ENCODE results near the gene TBC1D22A. TPM values are rescaled to one million over a fixed set of nuclear protein-coding genes. Genes with fewer than 3 reads are reported as not detected.
A peak's percentile ranks its signal among the peaks of the same experiment; 100 is the strongest.

The TBC1D22A gene
- total RNA-seq, 1 donor from 2014 or later = 10.6 TPM

GRCh38 chr22:46855681-46856080 lies 93.2 kb downstream of the TBC1D22A start:
- H3K36me3 ChIP-seq = no peaks in the 10 kb centered on the region
- Mint-ChIP-seq H3K27ac (peak overlapping the region; percentile 3), H3K4me3 (no peak overlapping the region), H3K36me3 (peaks cover 16% of the 10 kb centered on the region), H3K4me1 (peaks cover 14% of the 10 kb centered on the region), H3K27me3 (ENCODE audit: insufficient read depth, low read depth) (peaks cover 4% of the 10 kb centered on the region), H3K9me3 (peaks cover 10% of the 10 kb centered on the region)
- H3K27ac ChIP-seq = no peak overlapping the region
- no peaks in the 10 kb centered on the region for H3K4me1 ChIP-seq
- H3K79me2 ChIP-seq (ENCODE audit: low read depth) = no peaks in the 10 kb centered on the region
- TF ChIP-seq CTCF (IDR thresholded peaks at IDR 0.05) (no peak), EZH2phosphoT487 (IDR thresholded peaks at IDR 0.05) (no peak), EZH2 (IDR thresholded peaks at IDR 0.05) (no peak)
- no peak overlapping the region for H2AFZ ChIP-seq (replicated peaks)
- H3F3A ChIP-seq (ENCODE audit: low read depth) = no peaks in the 10 kb centered on the region
- H3K9ac ChIP-seq = no peak overlapping the region
- no peaks in the 10 kb centered on the region for H3K9me3 ChIP-seq (ENCODE audit: low read depth)
- no peak overlapping the region for H3K4me2 ChIP-seq
- no peaks in the 10 kb centered on the region for H3K27me3 ChIP-seq
- DNase-seq (ENCODE audit: low spot score) = no peak
- no peaks in the 10 kb centered on the region for H4K20me1 ChIP-seq (ENCODE audit: low read depth)
- H3K4me3 ChIP-seq = no peak overlapping the region

- H3K9ac ChIP-seq = no peak overlapping the region
- no peak overlapping the region for H2AFZ ChIP-seq (replicated peaks)
- Mint-ChIP-seq H3K4me1 (peaks cover 14% of the 10 kb centered on the region), H3K27ac (no peak overlapping the region), H3K9me3 (peaks cover 10% of the 10 kb centered on the region), H3K4me3 (no peak overlapping the region), H3K27me3 (ENCODE audit: insufficient read depth, low read depth) (no peaks in the 10 kb centered on the region), H3K36me3 (peaks cover 12% of the 10 kb centered on the region)
- no peaks in the 10 kb centered on the region for H3K36me3 ChIP-seq
- no peak overlapping the region for H3K4me2 ChIP-seq
- H3K4me1 ChIP-seq = no peaks in the 10 kb centered on the region
- DNase-seq (ENCODE audit: low spot score) = no peak
- H3F3A ChIP-seq (ENCODE audit: low read depth) = no peaks in the 10 kb centered on the region
- H3K27ac ChIP-seq = no peak overlapping the region
- TF ChIP-seq EZH2 (IDR thresholded peaks at IDR 0.05) = no peak
- TF ChIP-seq EZH2phosphoT487 (IDR thresholded peaks at IDR 0.05) = no peak
- no peaks in the 10 kb centered on the region for H3K27me3 ChIP-seq
- H3K4me3 ChIP-seq = no peak overlapping the region
- H3K79me2 ChIP-seq (ENCODE audit: low read depth) = no peaks in the 10 kb centered on the region
- no peaks in the 10 kb centered on the region for H3K9me3 ChIP-seq (ENCODE audit: low read depth)
- H4K20me1 ChIP-seq (ENCODE audit: low read depth) = no peaks in the 10 kb centered on the region
Observed at GRCh38 chr22:46856661-46857060, 94.2 kb downstream of the TBC1D22A start.

DNA sequence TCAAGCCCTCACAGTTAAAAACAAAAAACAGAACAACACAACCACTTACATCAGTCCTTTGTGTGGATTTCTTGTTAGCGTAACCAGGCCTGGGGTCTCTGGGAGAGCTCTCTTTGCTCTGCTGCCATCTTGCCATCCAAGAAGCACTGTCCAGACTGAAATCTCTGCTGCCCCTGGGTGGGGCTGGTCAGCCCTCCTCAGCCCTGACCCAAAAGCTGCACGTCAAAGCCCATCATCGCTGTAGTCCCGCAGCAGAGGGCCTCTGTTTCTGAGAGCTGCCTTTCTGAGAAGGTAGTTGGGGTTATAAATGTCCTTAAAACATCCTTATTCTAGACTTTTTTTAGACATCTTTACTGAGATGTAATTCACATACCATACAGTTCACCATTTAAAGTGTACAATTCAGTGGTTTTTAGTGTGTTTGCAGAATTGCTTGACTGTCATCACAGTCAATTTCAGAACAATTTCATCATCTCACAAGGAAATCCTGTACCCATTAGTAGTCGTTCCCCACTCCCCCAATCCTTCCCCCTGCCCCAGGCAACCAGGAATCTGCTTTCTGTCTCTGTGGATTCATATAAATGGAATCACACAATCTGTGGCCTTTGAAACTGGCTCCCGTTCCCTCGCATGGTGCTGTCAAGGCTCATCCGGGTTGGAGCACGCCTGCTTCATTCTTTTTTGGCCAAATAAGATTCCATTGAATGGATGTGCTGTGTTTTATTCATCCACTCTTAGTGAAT lies 94.9 kb downstream of the TBC1D22A start:
- Histone ChIP-seq H3K9me3 (ENCODE audit: low read depth) (no peaks in the 10 kb centered on the region), H3K27me3 (no peaks in the 10 kb centered on the region), H3K4me1 (no peaks in the 10 kb centered on the region), H3K4me3 (no peak overlapping the region), H3K79me2 (ENCODE audit: low read depth) (no peaks in the 10 kb centered on the region), H3K36me3 (no peaks in the 10 kb centered on the region), H2AFZ (replicated peaks) (no peak overlapping the region), H3K27ac (no peak overlapping the region), H3K9ac (no peak overlapping the region), H3F3A (ENCODE audit: low read depth) (no peaks in the 10 kb centered on the region), H4K20me1 (ENCODE audit: low read depth) (no peaks in the 10 kb centered on the region), H3K4me2 (no peak overlapping the region)
- Mint-ChIP-seq H3K27me3 (ENCODE audit: insufficient read depth, low read depth) (no peaks in the 10 kb centered on the region), H3K36me3 (peaks cover 11% of the 10 kb centered on the region), H3K27ac (no peak overlapping the region), H3K4me3 (no peak overlapping the region), H3K9me3 (peaks cover 10% of the 10 kb centered on the region), H3K4me1 (peaks cover 14% of the 10 kb centered on the region)
- no peak for DNase-seq (ENCODE audit: low spot score)
- no peak for TF ChIP-seq EZH2 (IDR thresholded peaks at IDR 0.05)
- no peak for TF ChIP-seq CTCF (IDR thresholded peaks at IDR 0.05)
- TF ChIP-seq EZH2phosphoT487 (IDR thresholded peaks at IDR 0.05) = no peak

DNA sequence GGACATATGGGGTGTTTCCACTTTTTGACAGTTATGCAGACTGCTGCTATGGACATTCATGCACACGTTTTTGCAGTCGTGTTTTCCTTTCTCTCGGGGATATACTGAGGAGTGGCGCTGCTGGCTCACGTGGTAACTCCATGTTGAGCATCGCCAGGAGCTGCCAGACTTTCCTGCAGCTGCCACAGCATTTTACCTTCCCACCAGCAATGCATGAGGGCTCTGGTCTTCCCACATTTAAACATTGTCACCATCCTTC lies 95.4 kb downstream of the TBC1D22A start:
- H3K9ac ChIP-seq = no peak overlapping the region
- H3K4me1 ChIP-seq = no peaks in the 10 kb centered on the region
- H3K27ac ChIP-seq = no peak overlapping the region
- no peaks in the 10 kb centered on the region for H4K20me1 ChIP-seq (ENCODE audit: low read depth)
- no peak overlapping the region for H2AFZ ChIP-seq (replicated peaks)
- H3K4me2 ChIP-seq = no peak overlapping the region
- no peaks in the 10 kb centered on the region for H3K27me3 Mint-ChIP-seq (ENCODE audit: insufficient read depth, low read depth)
- no peak overlapping the region for H3K4me3 Mint-ChIP-seq
- H3K36me3 Mint-ChIP-seq = peaks cover 6% of the 10 kb centered on the region
- no peaks in the 10 kb centered on the region for H3F3A ChIP-seq (ENCODE audit: low read depth)
- H3K9me3 ChIP-seq (ENCODE audit: low read depth) = no peaks in the 10 kb centered on the region
- peaks cover 14% of the 10 kb centered on the region for H3K4me1 Mint-ChIP-seq
- no peak for DNase-seq (ENCODE audit: low spot score)
- peaks cover 10% of the 10 kb centered on the region for H3K9me3 Mint-ChIP-seq
- no peak overlapping the region for H3K4me3 ChIP-seq
- no peak overlapping the region for H3K27ac Mint-ChIP-seq
- H3K79me2 ChIP-seq (ENCODE audit: low read depth) = no peaks in the 10 kb centered on the region
- TF ChIP-seq EZH2phosphoT487 (IDR thresholded peaks at IDR 0.05) (no peak), EZH2 (IDR thresholded peaks at IDR 0.05) (no peak), CTCF (IDR thresholded peaks at IDR 0.05) (no peak)
- H3K27me3 ChIP-seq = no peaks in the 10 kb centered on the region
- H3K36me3 ChIP-seq = no peaks in the 10 kb centered on the region

Data from neural progenitor cell (in vitro differentiated cells).